Activated gamma-delta T cell treated with anti-CD3 and anti-CD28 coated beads, Interleukin-2, amount 50 U/mL, for 16 hours (primary cell): ENCODE data around the gene EHD2.
"Not testable (repeated sequence)": the region's sequence is repeated elsewhere in the genome, so short reads cannot be mapped to it uniquely, and the experiment has no call there.

ENCODE experiments used
- DNase-seq: peaks from one replicate; pipeline ENCODE4 v3.0.0-alpha.2; 2020; ENCODE audit warnings: low read depth

The EHD2 gene

GRCh38 chr19:47769534-47769933 is 56.3 kb downstream of the EHD2 start:
- no peak for DNase-seq

GRCh38 chr19:47771291-47771690 is 58.1 kb downstream of the EHD2 start:
- not testable (repeated sequence) for DNase-seq

GRCh38 chr19:47776568-47776967 is 63.3 kb downstream of the EHD2 start:
- DNase-seq, result no peak

GRCh38 chr19:47777245-47778048 is 64.2 kb downstream of the EHD2 start:
- DNase-seq, result not testable (repeated sequence)

GRCh38 chr19:47778049-47778953 is 65.1 kb downstream of the EHD2 start, which contains the start of gene SELENOW:
TSS of gene SELENOW (plus strand) at chr19:47778703. CDS start at chr19:47778786, 83 bp downstream.
- peak; percentile 59 for DNase-seq

- DNase-seq, result no peak
These were observed 65.7 kb downstream of the EHD2 start for GRCh38 chr19:47778954-47779351.

GRCh38 chr19:47779524-47780214 is 66.4 kb downstream of the EHD2 start:
- no peak for DNase-seq

GRCh38 chr19:47780215-47780551 is 67.0 kb downstream of the EHD2 start:
- DNase-seq, result no peak

DNA sequence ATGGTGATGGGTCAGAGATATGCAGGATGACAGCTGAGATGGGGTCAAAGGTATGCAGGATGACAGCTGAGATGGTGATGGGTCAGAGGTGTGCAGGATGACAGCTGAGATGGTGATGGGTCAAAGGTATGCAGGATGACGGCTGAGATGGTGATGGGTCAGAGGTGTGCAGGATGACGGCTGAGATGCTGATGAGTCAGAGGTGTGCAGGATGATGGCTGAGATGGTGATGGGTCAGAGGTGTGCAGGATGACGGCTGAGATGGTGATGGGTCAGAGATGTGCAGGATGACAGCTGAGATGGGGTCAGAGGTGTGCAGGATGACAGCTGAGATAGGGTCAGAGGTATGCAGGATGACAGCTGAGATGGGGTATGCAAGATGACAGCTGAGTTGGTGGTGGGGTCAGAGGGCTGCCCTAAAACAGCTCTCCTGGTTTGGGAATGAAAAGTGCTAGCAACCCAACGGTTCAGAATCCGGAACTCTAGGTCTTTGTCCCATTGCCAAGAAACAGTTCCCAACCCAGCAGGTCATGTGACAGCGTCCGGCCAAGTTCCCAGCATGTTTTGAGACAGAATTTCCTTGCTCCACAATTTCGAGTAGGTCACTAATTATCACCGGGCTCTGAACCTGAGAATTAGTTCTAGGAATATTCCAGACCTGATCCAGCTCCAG is 68.5 kb downstream of the EHD2 start:
- no peak for DNase-seq

GRCh38 chr19:47786566-47786965 is 73.3 kb downstream of the EHD2 start:
- no peak for DNase-seq

- DNase-seq, result not testable (repeated sequence)
These were observed 74.1 kb downstream of the EHD2 start for GRCh38 chr19:47787307-47787706.

DNA sequence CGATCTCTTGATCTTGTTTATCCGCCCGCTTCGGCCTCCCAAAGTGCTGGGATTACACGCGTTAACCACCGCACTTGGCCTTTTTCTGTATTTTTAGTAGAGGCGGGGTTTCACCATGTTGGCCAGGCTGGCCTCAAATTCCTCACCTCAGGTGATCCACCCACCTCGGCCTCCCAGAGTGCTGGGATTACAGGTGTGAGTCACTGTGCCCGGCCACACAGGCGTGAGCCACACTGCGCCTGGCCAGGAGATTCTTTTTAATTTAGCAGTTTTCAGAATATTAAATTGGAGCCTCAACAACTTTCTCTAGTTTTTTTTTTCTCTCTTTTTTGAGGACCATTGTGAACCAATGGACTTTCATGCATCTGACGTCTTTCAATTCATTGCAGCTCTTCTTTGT is 76.6 kb downstream of the EHD2 start:
- DNase-seq, result not testable (repeated sequence)

GRCh38 chr19:47790398-47790814 is 77.2 kb downstream of the EHD2 start:
- DNase-seq, result peak; percentile 79

DNA sequence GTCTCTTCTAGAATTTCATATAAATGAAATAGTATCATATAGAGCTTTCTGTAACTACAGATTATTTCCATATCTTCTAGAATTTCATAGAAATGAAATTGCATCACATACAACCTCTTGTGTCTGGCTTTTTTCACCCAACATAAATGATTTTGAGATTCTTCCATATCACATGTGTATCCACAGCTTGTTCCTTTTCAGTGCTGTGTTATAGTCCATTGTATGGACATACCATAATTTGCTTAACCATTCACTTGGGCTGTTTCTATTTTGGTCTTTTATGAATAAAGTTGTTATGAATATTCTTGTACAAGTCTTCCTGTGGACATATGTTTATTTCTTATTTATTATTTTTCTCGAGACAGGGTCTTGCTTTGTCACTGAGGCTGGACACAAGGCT is 79.4 kb downstream of the EHD2 start:
- DNase-seq, result no peak
